Neural cell (in vitro differentiated cells): ENCODE measurements around the gene LPCAT1.

Experiments
- EP300 ChIP-seq: fragments of 450-650 bp; conservative IDR thresholded peaks from 2 replicates; pipeline ENCODE4 v1.6.1; 2014; ENCODE audit warnings: antibody characterized with exemption, mild to moderate bottlenecking, moderate library complexity; ENCODE audit not compliant: poor library complexity, severe bottlenecking
- EZH2 ChIP-seq: fragments of 200-600, 300-800 bp; shearing (Covaris generic), sonication (generic); IDR thresholded peaks from 2 replicates; pipeline ENCODE4 v1.6.1; 2014; ENCODE audit warnings: antibody characterized with exemption, low read length, borderline replicate concordance, mild to moderate bottlenecking; ENCODE audit not compliant: insufficient read depth, poor library complexity, severe bottlenecking
- MXI1 ChIP-seq: fragments of 450-650 bp; conservative IDR thresholded peaks from 2 replicates; pipeline ENCODE4 v1.6.1; 2014; ENCODE audit warnings: antibody characterized with exemption, mild to moderate bottlenecking; ENCODE audit not compliant: poor library complexity, severe bottlenecking
- POLR2AphosphoS5 ChIP-seq: IDR thresholded peaks from 2 replicates; pipeline ENCODE4 v1.6.1; 2012
- REST ChIP-seq: IDR thresholded peaks from 2 replicates; pipeline ENCODE4 v1.6.1; 2012; ENCODE audit warnings: borderline replicate concordance
- SMC3 ChIP-seq: fragments of 450-650 bp; conservative IDR thresholded peaks from 2 replicates; pipeline ENCODE4 v1.6.1; 2014; ENCODE audit warnings: antibody characterized with exemption, mild to moderate bottlenecking, moderate library complexity; ENCODE audit not compliant: poor library complexity
- TF ChIP-seq, protein P1 (sequence below): fragments of 450-650 bp; IDR thresholded peaks from 2 replicates; pipeline ENCODE4 v1.5.1; 2014; ENCODE audit warnings: antibody characterized with exemption, mild to moderate bottlenecking, moderate library complexity; ENCODE audit not compliant: poor library complexity, severe bottlenecking

DNA sequence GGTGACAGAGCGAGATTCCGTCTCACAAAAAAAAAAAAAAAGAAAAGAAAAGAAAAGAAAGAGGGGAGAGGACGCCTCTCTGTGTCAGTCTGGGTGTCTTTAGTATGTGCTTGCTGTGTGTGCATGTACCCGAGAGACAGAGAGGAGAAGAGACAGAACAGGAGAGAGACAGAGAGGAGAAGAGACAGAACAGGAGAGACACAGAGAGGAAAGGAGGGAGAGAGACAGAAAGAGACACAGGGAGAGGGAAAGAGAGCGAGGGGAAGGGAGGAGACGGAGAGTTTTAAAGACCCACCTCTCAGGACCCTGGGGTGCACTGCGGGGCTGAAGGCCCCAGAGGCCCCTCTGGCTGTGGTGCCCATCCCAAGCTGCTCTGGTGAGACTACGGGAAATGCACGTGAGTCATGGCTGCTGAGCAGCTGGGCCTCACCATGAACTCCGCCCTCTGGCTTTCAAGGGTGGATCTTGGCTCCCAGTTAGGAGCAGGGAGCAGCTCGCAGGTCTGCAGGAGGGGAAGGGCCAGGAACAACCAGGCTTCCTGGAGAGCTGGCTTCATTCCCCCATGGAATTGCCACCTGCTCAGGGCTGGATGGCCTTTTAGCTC, 86.4 kb downstream of the LPCAT1 start:
- TF ChIP-seq, protein P1, sequence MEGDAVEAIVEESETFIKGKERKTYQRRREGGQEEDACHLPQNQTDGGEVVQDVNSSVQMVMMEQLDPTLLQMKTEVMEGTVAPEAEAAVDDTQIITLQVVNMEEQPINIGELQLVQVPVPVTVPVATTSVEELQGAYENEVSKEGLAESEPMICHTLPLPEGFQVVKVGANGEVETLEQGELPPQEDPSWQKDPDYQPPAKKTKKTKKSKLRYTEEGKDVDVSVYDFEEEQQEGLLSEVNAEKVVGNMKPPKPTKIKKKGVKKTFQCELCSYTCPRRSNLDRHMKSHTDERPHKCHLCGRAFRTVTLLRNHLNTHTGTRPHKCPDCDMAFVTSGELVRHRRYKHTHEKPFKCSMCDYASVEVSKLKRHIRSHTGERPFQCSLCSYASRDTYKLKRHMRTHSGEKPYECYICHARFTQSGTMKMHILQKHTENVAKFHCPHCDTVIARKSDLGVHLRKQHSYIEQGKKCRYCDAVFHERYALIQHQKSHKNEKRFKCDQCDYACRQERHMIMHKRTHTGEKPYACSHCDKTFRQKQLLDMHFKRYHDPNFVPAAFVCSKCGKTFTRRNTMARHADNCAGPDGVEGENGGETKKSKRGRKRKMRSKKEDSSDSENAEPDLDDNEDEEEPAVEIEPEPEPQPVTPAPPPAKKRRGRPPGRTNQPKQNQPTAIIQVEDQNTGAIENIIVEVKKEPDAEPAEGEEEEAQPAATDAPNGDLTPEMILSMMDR = no peak
- TF ChIP-seq EZH2 = no peak
- TF ChIP-seq SMC3 = no peak
- no peak for TF ChIP-seq EP300
- TF ChIP-seq POLR2AphosphoS5 = no peak
- no peak for TF ChIP-seq REST
- TF ChIP-seq MXI1 = no peak
